Bronchial epithelial cell (primary cell): ENCODE data around the gene SNX3. TPM values are rescaled to one million over a fixed set of nuclear protein-coding genes. Genes with fewer than 3 reads are reported as not detected.

Source experiments
- DNase-seq: peaks from one replicate; pipeline ENCODE4 v3.0.0-alpha.2; 2010; ENCODE audit warnings: low read depth
- FAIRE-seq: peaks from 2 replicates; lab custom pipeline; 2011; peaks lifted over from hg19 to GRCh38; lab: Jason Lieb, UNC
- H3K27me3 ChIP-seq: 2 replicates; pipeline ENCODE4 v1.5.1; 2011; ENCODE audit warnings: low read length; ENCODE audit not compliant: control insufficient read depth, insufficient read depth
- H3K36me3 ChIP-seq: 2 replicates; pipeline ENCODE4 v1.5.1; 2011; ENCODE audit warnings: low read length; ENCODE audit not compliant: control insufficient read depth, insufficient read depth
- H3K4me3 ChIP-seq: 2 replicates; pipeline ENCODE4 v1.5.1; 2011; ENCODE audit warnings: mild to moderate bottlenecking, low read depth, low read length, control low read depth
- total RNA-seq: library from RNA; depleted of rRNA; stranded (reverse); fragments of >200 nt; gene quantifications from 2 replicates; pipeline ENCODE4 v1.2.1, GENCODE V29; 2014
- TF ChIP-seq, protein P1 (sequence below): IDR thresholded peaks from 2 replicates; pipeline ENCODE4 v1.5.1; 2011; ENCODE audit warnings: mild to moderate bottlenecking, moderate library complexity, low read length, control low read depth, inconsistent platforms; ENCODE audit not compliant: insufficient read depth, severe bottlenecking

Gene SNX3
- total RNA-seq, 1 donor from 2014 or later, result 180 TPM

DNA sequence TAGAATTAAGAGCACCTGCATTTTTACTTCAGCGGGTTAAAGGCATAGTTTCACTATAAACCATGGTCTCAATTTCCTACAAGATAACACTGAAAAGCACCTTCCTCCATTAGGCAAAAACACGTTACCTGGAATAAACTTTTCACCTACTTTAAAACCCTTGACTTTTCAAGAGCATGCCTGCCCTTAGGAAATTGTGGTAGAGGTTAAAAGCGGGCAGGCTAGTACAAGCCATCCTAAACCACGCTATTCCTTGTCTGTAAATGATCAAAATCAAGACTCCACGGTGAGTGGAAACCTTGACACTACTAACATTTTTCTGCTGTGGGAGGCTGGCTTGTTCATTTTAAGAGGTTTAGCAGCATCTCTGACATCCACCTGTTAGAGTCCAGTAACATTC, 51.1 kb downstream of the SNX3 start:
- Histone ChIP-seq H3K4me3 (no peak overlapping the region), H3K27me3 (no peaks in the 10 kb centered on the region), H3K36me3 (no peaks in the 10 kb centered on the region)
- TF ChIP-seq, protein P1, sequence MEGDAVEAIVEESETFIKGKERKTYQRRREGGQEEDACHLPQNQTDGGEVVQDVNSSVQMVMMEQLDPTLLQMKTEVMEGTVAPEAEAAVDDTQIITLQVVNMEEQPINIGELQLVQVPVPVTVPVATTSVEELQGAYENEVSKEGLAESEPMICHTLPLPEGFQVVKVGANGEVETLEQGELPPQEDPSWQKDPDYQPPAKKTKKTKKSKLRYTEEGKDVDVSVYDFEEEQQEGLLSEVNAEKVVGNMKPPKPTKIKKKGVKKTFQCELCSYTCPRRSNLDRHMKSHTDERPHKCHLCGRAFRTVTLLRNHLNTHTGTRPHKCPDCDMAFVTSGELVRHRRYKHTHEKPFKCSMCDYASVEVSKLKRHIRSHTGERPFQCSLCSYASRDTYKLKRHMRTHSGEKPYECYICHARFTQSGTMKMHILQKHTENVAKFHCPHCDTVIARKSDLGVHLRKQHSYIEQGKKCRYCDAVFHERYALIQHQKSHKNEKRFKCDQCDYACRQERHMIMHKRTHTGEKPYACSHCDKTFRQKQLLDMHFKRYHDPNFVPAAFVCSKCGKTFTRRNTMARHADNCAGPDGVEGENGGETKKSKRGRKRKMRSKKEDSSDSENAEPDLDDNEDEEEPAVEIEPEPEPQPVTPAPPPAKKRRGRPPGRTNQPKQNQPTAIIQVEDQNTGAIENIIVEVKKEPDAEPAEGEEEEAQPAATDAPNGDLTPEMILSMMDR, result no peak
- no peak for FAIRE-seq
- DNase-seq, result no peak

DNA sequence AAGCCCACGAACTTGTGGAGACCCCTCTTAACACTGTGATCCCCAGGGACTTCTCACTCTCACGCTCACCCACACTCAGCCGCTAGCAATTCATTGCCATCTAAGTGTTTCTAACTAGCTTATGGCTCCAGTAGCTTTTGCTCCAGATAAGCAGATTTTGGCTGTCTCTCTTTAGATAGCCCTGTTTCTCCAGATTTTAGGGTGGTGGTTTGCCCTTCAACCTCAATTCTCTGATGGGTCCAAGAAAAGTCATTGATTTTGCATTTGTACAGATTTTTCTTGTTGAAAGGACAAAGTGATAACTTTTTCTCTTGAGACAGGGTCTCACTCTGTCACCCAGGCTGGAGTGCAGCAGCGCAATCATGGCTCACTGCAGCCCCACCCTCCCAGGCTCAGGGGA, 53.8 kb downstream of the SNX3 start:
- TF ChIP-seq, protein P1, result no peak
- H3K27me3 ChIP-seq, result no peaks in the 10 kb centered on the region
- no peak for FAIRE-seq
- H3K36me3 ChIP-seq, result no peaks in the 10 kb centered on the region
- no peak overlapping the region for H3K4me3 ChIP-seq
- DNase-seq, result no peak

DNA sequence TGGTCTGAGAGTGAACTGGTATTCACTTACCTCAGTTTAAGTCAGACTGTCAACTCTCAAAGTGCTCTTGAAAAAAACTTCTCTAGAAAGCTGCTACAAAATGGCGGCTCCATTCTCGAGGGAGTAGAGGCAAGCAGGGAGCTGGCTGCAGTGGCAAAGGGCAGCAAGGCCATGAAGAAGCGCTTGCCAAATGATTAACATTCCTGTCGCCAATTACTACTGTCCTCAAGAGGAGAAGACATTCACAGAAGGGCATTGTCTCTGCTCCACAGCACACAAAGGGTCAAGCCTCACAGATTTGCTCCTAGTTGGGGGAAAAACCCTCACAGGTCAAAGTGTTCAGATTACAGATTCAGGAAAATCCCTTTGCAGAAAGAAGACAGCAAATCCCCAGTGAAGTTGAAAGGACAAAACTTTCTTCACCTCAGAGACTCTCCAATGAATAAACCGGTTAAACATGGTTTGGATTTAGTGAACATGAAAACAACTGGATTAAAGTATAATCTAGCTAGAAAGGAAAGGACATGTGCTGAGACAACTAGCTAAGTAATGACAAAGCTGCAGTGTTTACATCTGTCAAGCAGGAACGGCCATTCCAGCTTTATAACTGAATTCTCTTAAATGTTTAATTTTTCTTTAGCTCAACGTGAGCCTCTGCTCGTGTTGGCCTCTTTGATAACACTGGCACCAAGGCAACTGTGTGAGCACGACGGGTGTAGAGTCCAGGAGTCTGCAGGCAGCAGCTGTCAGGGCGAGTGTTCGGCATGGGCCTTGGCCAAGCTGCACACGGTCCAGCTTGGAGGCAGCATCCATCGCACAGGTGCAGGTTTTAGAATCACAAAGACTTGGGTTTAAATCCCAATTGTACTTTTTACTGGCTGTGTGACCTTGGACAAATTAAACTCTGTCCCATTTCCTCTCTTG, 57.4 kb downstream of the SNX3 start:
- H3K27me3 ChIP-seq, result no peaks in the 10 kb centered on the region
- TF ChIP-seq, protein P1, result no peak
- DNase-seq (no peak), FAIRE-seq (no peak)
- no peak overlapping the region for H3K4me3 ChIP-seq
- H3K36me3 ChIP-seq, result no peaks in the 10 kb centered on the region

DNA sequence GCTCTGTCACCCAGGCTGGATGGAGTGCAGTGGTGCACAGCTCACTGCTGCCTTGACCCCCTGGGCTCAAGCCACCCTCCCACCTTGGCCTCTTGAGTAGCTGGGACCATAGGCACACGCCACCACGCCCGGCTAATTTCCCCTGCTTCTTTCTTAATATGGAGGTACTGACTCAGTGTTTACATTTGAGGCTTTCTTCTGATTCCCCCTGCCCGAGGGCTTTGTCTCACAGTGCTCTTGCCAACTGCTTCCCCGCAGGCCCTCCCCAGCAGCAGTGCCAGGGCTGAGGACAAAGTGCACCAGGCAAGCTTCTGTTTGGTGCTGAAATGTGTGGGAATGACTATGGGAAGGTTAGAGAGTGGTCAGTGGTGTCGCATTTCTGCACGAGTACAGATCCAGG, 60.2 kb downstream of the SNX3 start:
- H3K4me3 ChIP-seq, result no peak overlapping the region
- TF ChIP-seq, protein P1, result no peak
- DNase-seq (peak; percentile 76), FAIRE-seq (no peak)
- no peaks in the 10 kb centered on the region for H3K36me3 ChIP-seq
- no peaks in the 10 kb centered on the region for H3K27me3 ChIP-seq

DNA sequence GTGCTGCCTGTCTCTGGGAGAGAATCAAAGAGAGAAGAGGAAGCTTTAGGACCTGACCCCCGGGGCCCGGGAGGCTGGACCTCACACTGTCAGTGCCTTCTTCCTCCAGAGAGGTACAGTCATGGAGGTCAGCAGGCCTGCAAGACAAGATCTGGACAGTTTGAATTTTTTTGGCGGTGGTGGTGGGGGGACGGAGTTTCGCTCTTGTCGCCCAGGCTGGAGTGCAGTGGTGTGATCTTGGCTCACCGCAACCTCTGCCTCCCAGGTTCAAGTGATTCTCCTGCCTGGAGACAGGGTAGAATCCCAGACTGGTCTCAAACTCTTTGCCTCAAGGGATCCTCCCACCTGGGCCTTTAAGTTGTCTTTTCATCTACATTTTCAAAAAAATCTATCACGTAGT, 60.7 kb downstream of the SNX3 start:
- H3K4me3 ChIP-seq, result no peak overlapping the region
- no peaks in the 10 kb centered on the region for H3K27me3 ChIP-seq
- FAIRE-seq (no peak), DNase-seq (no peak)
- no peaks in the 10 kb centered on the region for H3K36me3 ChIP-seq
- TF ChIP-seq, protein P1, result no peak
